Gastrocnemius medialis (tissue), 4 donors: ENCODE results near the gene NUDT4B.
"Not testable (repeated sequence)": the region's sequence is repeated elsewhere in the genome, so short reads cannot be mapped to it uniquely, and the experiment has no call there.

ENCODE experiments used
- POLR2A ChIP-seq, 2 donors: fragments of 450-650 bp; IDR thresholded peaks; one replicate each; pipeline ENCODE4 v1.6.1; 2017; ENCODE audit warnings: antibody characterized with exemption in 2 of 2, mild to moderate bottlenecking in 2 of 2, moderate library complexity in 2 of 2
- TF ChIP-seq, protein P1 (sequence below), 5 experiments: fragments of 450-650 bp in 3 of 5; fragments of 200-600 bp in 2 of 5; sonication (generic) in 2 of 5; IDR thresholded peaks in 4 of 5; conservative IDR thresholded peaks in 1 of 5; 1 replicate in 4 of 5; 2 replicates in 1 of 5; pipeline ENCODE4 v1.5.1; 2016 to 2019; ENCODE audit warnings: antibody characterized with exemption in 5 of 5, mild to moderate bottlenecking in 3 of 5, moderate library complexity in 3 of 5

DNA sequence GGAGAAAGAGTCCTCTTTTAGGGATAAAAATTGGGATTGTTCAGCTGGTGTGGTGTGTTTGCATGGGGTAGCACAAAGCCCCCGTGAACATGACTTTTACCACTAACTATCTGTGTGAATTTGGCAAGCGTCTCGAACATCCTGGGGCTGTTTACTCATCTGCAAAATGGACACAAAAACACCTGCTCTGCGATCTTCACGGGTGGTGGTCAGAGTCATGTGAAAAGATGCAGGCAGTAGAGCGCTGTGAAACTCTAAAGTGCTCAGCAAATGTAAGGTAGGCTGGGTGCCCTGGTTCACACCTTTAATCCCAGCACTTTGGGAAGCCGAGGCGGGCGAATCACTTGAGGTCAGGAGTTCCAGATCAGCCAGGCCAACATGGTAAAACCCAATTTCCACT is 27.7 kb upstream of the NUDT4B start:
- TF ChIP-seq, protein P1, sequence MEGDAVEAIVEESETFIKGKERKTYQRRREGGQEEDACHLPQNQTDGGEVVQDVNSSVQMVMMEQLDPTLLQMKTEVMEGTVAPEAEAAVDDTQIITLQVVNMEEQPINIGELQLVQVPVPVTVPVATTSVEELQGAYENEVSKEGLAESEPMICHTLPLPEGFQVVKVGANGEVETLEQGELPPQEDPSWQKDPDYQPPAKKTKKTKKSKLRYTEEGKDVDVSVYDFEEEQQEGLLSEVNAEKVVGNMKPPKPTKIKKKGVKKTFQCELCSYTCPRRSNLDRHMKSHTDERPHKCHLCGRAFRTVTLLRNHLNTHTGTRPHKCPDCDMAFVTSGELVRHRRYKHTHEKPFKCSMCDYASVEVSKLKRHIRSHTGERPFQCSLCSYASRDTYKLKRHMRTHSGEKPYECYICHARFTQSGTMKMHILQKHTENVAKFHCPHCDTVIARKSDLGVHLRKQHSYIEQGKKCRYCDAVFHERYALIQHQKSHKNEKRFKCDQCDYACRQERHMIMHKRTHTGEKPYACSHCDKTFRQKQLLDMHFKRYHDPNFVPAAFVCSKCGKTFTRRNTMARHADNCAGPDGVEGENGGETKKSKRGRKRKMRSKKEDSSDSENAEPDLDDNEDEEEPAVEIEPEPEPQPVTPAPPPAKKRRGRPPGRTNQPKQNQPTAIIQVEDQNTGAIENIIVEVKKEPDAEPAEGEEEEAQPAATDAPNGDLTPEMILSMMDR (IDR thresholded peaks at IDR 0.05 in 4 of 5, conservative IDR thresholded peaks at IDR 0.05 in 1 of 5) = not testable (repeated sequence)
- not testable (repeated sequence) for TF ChIP-seq POLR2A (IDR thresholded peaks at IDR 0.05)
